CD4-positive, alpha-beta T cell (primary cell): Measurements from ENCODE around the gene KDSR. TPM values are rescaled to one million over a fixed set of nuclear protein-coding genes. Genes with fewer than 3 reads are reported as not detected.

Source experiments
- ATAC-seq: fragments of 200-7000 bp; cut with Tn5 transposase; one replicate; pipeline ENCODE4 v1.10.0; 2022; ENCODE audit warnings: mild to moderate bottlenecking; ENCODE audit not compliant: poor library complexity
- CTCF ChIA-PET: fragments of 350-600 bp; sonication (Branson Sonifier 250); formaldehyde crosslinking; loops from one replicate; lab custom pipeline; 2021; ENCODE audit warnings: antibody characterized with exemption, inconsistent platforms; lab: Charles Lee
- POLR2A ChIA-PET: fragments of 350-600 bp; sonication (Branson Sonifier 250); formaldehyde crosslinking; loops from one replicate; lab custom pipeline; 2021; ENCODE audit warnings: antibody characterized with exemption, inconsistent platforms; lab: Charles Lee
- DNase-seq, 14 experiments: peaks; one replicate each; pipeline ENCODE4 v3.0.0-alpha.2; 2013 to 2020; ENCODE audit warnings: mixed read lengths in 2 of 14
- H3K27ac ChIP-seq, 2 donors: one replicate each; pipeline versions ENCODE4 v1.5.1 to v1.7.0; 2013; ENCODE audit warnings: low read length in 2 of 2, low read depth in 1 of 2, mild to moderate bottlenecking in 1 of 2
- H3K27me3 ChIP-seq, 2 experiments: 1 replicate in 1 of 2; 2 replicates in 1 of 2; pipeline versions ENCODE4 v1.6.1 to v1.7.0; 2013; ENCODE audit warnings: low read length in 2 of 2, control low read depth in 1 of 2, mild to moderate bottlenecking in 1 of 2, moderate library complexity in 1 of 2; ENCODE audit not compliant: insufficient read depth in 2 of 2, control insufficient read depth in 1 of 2
- H3K36me3 ChIP-seq: one replicate; pipeline ENCODE4 v1.6.1; 2013; ENCODE audit warnings: low read length, control low read depth; ENCODE audit not compliant: insufficient read depth
- H3K4me1 ChIP-seq: one replicate; pipeline ENCODE4 v1.6.1; 2013; ENCODE audit warnings: low read length, control low read depth; ENCODE audit not compliant: insufficient read depth
- H3K4me3 ChIP-seq: one replicate; pipeline ENCODE4 v1.5.1; 2013; ENCODE audit warnings: mild to moderate bottlenecking, low read length, moderate library complexity
- H3K9me3 ChIP-seq, 2 experiments: 1 replicate in 1 of 2; 2 replicates in 1 of 2; pipeline versions ENCODE4 v1.6.1 to v1.7.0; 2013; ENCODE audit warnings: low read length in 2 of 2, mild to moderate bottlenecking in 2 of 2, control low read depth in 1 of 2, moderate library complexity in 1 of 2; ENCODE audit not compliant: control insufficient read depth in 1 of 2, insufficient read depth in 1 of 2
- H3K27ac Mint-ChIP-seq: one replicate; pipeline ENCODE4 v1.8.0; 2020; ENCODE audit warnings: mixed read lengths
- H3K27me3 Mint-ChIP-seq: one replicate; pipeline ENCODE4 v1.8.0; 2021; ENCODE audit warnings: mixed read lengths
- H3K36me3 Mint-ChIP-seq: one replicate; pipeline ENCODE4 v1.8.0; 2021; ENCODE audit warnings: low read depth, mixed read lengths
- H3K4me1 Mint-ChIP-seq: one replicate; pipeline ENCODE4 v1.8.0; 2021; ENCODE audit warnings: low read depth, mixed read lengths
- H3K4me3 Mint-ChIP-seq: one replicate; pipeline ENCODE4 v1.8.0; 2020; ENCODE audit warnings: mild to moderate bottlenecking, mixed read lengths
- H3K9me3 Mint-ChIP-seq: one replicate; pipeline ENCODE4 v1.8.0; 2020; ENCODE audit warnings: mixed read lengths
- CTCF ChIP-seq: fragments of 200-600 bp; IDR thresholded peaks from one replicate; pipeline ENCODE4 v1.8.0; 2022; ENCODE audit warnings: antibody characterized with exemption, mild to moderate bottlenecking
- intact Hi-C, 2 experiments: fragments of 100-400 bp; cut with DNase I in 1 of 2; cut with micrococcal nuclease in 1 of 2; formaldehyde crosslinking; loops; one replicate each; pipeline versions ENCODE4 v1.15.1 to v1.9.0; 2023 to 2025; cut with DNase I, micrococcal nuclease
- total RNA-seq, 174 experiments: library from RNA in 2 of 174; stranded (reverse) in 2 of 174; gene quantifications; one replicate each; pipeline ENCODE4 v1.2.3 and lab custom pipeline; 2021 to 2026

Gene KDSR
- total RNA-seq, 2 experiments from 2014 or later = 21.1 to 23.5 TPM

- Mint-ChIP-seq H3K27ac (peak overlapping the region; percentile 73), H3K27me3 (no peaks in the 10 kb centered on the region), H3K9me3 (no peaks in the 10 kb centered on the region), H3K4me3 (no peak overlapping the region), H3K4me1 (peaks cover 51% of the 10 kb centered on the region), H3K36me3 (peaks cover 91% of the 10 kb centered on the region)
- no peaks in the 10 kb centered on the region for H3K27me3 ChIP-seq
- H3K4me1 ChIP-seq = peaks cover 11% of the 10 kb centered on the region
- no peak overlapping the region for H3K27ac ChIP-seq
- peak in 4 of 14 experiments; percentile 14 to 47 (median 25) for DNase-seq
- TF ChIP-seq CTCF = no peak
- ATAC-seq = peak; percentile 34
- CTCF ChIA-PET = interaction anchor here (1.2 kb wide), 1 partner anchor 30 kb away, joined by 4 read pairs; no protein-coding TSS in a partner anchor
- H3K9me3 ChIP-seq = no peaks in the 10 kb centered on the region
- no peak overlapping the region for H3K4me3 ChIP-seq
- POLR2A ChIA-PET = interaction anchor here (1.1 to 3.8 kb wide), 2 partner anchors 13 to 43 kb away, joined by 4 to 25 read pairs; partner anchors contain the start of gene VPS4B
- H3K36me3 ChIP-seq = peaks cover 68% of the 10 kb centered on the region
- intact Hi-C loops = loop anchor here in 1 of 2 experiments (5.0 kb wide), 1 partner anchor 42 kb away; the partner anchor contains the start of gene KDSR
Measured at GRCh38 chr18:63409301-63409700, 42.3 kb upstream of the KDSR start.

GRCh38 chr18:63407734-63408133, 40.7 kb upstream of the KDSR start:
- H3K27me3 Mint-ChIP-seq = no peaks in the 10 kb centered on the region
- Histone ChIP-seq H3K36me3 (peaks cover 81% of the 10 kb centered on the region), H3K4me1 (peaks cover 11% of the 10 kb centered on the region), H3K27me3 (no peaks in the 10 kb centered on the region), H3K4me3 (no peak overlapping the region), H3K9me3 (no peaks in the 10 kb centered on the region), H3K27ac (no peak overlapping the region)
- peaks cover 39% of the 10 kb centered on the region for H3K4me1 Mint-ChIP-seq
- ChIA-PET POLR2A (no interaction called here), CTCF (no interaction called here)
- DNase-seq (no peak), ATAC-seq (no peak)
- H3K36me3 Mint-ChIP-seq = peaks cover 93% of the 10 kb centered on the region
- no peak for TF ChIP-seq CTCF
- H3K4me3 Mint-ChIP-seq = no peak overlapping the region
- no peaks in the 10 kb centered on the region for H3K9me3 Mint-ChIP-seq
- intact Hi-C loops = loop anchor here in 1 of 2 experiments (5.0 kb wide), 1 partner anchor 40 kb away; the partner anchor contains the start of gene KDSR
- H3K27ac Mint-ChIP-seq = no peak overlapping the region

- H3K4me1 ChIP-seq = peaks cover 11% of the 10 kb centered on the region
- no peak overlapping the region for H3K4me3 ChIP-seq
- Mint-ChIP-seq H3K9me3 (no peaks in the 10 kb centered on the region), H3K4me1 (peaks cover 33% of the 10 kb centered on the region), H3K36me3 (peaks cover 94% of the 10 kb centered on the region), H3K27me3 (no peaks in the 10 kb centered on the region), H3K4me3 (no peak overlapping the region), H3K27ac (no peak overlapping the region)
- no peak overlapping the region for H3K27ac ChIP-seq
- H3K27me3 ChIP-seq = no peaks in the 10 kb centered on the region
- CTCF ChIA-PET = no interaction called here
- H3K9me3 ChIP-seq = no peaks in the 10 kb centered on the region
- no peak for ATAC-seq
- intact Hi-C loops = loop anchor here in 1 of 2 experiments (5.0 kb wide), 1 partner anchor 39 kb away; the partner anchor contains the start of gene KDSR
- POLR2A ChIA-PET = no interaction called here
- peaks cover 94% of the 10 kb centered on the region for H3K36me3 ChIP-seq
- TF ChIP-seq CTCF = no peak
- DNase-seq = no peak
Measured at GRCh38 chr18:63405986-63406385, 39.0 kb upstream of the KDSR start.
